ENCODE measurements around the gene UCN2.
"Not testable (repeated sequence)": the region's sequence is repeated elsewhere in the genome, so short reads cannot be mapped to it uniquely, and the experiment has no call there.

The UCN2 gene

DNA sequence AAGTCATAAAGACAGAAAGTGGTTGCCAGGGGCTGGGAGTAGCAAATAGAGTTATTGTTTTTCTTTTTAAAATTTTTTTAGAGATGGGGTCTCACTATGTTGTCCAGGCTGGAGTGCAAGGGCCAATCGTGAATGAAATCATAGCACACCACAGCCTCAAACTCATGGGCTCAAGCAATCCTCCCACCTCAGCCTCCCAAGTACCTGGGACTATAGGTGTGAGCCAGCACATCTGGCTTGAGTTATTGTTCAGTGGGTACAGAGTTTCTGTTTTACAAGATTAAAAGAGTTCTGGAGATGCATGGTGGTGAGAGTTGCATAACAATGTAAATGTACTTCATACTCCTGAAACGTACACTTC lies 30.6 kb downstream of the UCN2 start:
- DNase-seq = no peak

DNA sequence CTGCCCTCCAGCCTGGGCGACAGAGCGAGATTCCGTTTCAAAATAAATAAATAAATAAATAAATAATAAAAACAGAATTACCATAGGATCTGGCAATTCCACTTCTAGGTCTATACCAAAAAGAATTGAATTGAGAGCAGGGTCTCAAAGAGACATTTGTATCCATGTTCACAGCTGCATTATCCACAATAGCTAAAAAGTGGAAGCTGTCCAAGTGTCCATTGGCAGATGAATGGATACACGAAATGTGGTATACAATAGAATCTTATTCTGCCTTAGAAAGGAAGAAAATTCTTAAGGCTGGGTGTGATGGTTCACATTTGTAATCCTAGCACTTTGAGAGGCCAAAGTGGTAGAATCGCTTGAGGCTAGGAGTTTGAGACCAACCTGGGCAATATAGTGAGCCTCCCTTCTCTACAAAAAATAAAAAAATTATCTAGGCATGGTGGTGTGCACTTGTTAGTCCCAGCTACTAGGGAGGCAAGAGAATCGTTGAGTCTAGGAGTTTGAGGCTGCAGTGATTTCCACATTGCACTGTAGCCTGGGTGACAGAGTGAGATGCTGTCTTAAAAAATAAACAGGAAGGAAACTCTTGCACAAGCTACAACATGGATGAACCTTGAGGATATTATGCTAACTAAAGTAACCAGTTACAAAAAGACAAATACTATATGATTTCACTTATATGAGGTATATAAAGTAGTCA lies 31.2 kb downstream of the UCN2 start:
- DNase-seq = no peak

DNA sequence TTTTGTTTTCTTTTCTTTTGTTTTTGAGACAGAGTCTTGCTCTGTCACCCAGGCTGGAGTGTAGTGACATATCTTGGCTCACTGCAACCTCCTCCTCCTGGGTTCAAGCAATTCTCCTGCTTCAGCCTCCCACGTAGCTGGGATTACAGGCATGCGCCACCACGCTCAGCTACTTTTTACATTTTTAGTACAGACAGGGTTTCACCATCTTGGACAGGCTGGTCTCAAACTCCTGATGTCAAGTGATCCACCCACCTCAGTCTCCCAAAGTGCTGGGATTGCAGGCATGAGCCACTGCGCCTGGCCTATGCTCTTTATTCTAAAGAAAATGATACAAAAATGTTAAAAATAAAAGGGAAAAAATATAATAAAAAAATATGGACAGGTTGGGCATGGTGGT lies 32.9 kb downstream of the UCN2 start:
- not testable (repeated sequence) for DNase-seq

DNA sequence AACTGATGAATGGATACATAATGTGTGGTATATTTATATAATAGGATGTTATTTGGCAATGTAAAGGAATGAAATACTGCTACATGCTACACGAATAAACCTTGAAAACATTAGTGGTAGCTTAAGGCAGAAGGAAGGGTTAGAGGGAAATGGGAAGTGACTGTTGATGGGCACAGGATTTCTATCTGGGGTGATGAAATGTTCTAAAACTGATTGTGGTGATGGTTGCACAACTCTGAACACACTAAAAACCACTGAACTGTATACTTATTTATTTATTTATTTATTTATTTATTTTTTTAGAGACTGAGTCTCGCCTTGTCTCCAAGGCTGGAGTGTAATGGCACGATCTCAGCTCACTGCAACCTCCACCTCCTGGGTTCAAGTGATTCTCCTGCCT lies 34.8 kb downstream of the UCN2 start:
- no peak for DNase-seq

DNA sequence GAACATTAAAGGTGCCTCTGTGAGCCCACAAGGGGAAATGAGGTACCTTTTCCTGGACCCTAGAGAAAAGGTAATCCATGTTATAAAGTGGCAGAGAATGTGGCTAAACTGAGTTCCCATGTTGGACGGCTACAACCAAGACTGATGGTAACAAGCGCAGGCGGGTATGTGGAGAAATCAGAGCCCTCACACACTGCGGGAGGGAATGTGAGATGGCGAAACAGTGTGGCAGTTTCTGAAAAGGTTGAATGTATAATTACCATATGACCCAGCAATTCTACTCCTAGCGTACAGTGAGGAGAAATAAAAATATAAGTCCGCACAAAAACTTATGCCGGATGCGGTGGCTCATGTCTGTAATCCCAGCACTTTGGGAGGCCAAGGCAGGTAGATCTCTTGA lies 35.5 kb downstream of the UCN2 start:
- DNase-seq = no peak

DNA sequence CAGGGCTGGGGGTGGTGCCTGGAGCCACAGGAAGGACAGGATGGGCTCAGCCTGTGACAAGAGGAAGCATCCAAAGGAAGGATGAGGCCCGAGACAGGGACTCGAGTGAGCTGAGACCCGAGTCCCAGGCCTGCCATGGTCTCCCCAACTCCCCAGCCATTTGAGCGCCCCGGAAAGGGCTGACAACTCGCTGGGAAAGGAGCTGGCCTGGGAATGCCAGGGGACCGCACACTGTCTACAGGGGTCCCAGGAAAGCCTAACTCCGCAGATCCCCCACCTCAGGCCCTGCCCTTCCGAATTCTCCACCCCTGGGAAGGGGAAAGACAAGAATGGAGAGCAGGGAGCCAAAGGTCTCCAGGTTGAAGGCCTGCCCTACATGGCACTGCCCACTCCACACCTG lies 38.6 kb downstream of the UCN2 start:
- DNase-seq = no peak

DNA sequence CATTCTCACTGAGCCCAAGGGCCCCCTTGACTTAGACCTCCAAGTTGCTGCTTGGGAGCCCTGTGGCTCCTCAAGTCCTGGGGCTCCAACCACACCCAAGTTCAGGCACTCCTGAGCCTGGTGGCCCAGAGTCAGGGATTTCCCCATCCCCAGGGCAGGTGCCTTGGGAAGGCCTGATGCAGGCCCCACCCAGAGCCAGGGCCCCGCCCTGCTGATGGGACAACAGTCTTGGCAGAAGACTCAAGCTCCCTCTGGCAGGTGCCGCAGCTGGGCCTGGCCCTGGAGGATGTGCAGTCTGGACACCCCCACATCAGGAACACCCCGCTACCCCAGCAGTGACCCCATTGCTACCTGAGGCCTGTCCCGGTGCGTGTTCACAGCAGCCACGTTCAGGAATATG lies 41.9 kb downstream of the UCN2 start:
- no peak for DNase-seq

DNA sequence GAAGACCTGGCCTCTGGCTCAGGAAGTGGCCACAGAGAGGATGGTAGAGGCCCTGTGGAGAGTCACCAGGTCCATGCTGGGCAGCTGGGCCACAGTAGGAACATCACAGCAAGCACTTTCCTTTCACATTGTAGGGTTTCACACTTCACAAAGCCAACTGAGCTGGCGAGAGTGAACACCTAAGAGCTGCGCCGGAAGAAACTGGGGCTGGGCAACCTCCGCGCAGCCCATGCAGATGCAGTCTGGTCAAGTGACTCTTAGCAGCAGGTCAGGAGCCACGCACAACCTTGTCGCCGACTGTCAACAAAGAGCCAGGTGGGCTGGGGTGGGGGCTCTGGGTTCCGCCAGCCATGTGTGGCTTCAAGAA lies 44.3 kb downstream of the UCN2 start:
- DNase-seq = no peak

DNA sequence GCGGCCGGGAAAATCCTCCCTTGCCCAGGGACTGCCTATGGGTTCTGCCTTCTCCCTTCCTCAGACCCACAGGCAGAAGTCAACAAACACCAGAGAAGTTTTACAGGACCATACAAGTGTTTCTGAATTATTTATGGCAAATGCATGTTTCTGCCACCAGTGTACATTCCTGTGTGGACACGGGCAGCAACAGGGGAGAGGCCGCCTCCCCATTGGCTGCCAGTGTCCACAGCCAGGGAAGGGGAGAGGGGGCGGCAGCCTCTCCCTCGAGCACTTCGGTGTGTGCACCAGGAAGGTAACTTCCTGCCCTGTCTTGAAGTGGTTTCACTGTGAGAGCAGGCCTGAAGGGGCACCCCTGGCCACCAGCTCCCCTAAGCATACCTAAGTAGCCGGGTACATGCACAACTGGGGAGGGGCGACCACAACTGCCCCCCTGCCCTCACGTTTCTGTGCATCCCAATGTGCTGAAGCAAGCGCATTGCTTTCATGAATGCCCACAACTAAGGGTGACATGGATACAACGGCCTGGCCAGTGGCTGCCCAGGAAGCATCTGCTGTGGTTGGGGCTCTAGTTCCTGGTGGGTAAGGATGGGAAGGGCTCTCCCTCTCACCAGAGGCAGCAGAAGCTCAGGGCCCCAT lies 44.8 kb downstream of the UCN2 start:
- no peak for DNase-seq

DNA sequence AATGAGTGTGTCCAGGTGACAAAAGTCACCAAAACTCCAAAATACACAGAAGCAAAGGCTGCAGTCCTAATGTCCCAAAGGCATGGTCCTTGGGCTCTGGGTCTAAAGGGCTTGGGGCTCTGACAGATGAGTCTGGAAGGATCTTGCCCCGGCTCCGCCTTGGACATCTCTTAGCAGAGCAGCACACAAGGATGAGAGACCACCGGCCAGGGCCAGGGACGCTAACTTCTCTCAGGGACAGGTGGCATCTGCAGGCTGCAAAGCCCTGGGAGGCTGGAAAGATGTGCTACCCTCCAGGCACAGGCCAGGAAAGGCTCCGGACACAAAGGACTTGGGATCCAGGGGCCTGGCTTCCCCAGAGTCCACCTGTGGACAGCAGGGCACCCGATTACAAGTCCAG lies 45.5 kb downstream of the UCN2 start:
- no peak for DNase-seq

DNA sequence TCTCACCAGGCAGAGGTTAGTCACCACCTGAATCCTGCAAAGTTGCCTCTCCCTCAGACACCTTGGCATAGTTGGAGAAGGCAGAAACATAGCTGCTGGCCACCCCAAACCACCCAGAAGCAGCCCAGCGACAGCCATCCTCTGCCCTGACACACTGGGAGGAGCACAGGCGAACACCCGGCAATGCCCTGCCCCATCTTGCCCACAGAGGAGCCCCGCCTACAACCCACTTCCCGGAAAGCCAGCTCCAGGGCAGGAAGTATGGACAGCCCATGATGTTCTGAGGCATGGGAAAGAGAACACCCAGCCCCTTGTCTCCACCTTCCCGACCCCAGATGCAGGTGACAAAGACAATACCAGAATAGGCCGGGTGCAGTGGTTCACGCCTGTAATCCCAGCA lies 47.0 kb downstream of the UCN2 start:
- DNase-seq = no peak

DNA sequence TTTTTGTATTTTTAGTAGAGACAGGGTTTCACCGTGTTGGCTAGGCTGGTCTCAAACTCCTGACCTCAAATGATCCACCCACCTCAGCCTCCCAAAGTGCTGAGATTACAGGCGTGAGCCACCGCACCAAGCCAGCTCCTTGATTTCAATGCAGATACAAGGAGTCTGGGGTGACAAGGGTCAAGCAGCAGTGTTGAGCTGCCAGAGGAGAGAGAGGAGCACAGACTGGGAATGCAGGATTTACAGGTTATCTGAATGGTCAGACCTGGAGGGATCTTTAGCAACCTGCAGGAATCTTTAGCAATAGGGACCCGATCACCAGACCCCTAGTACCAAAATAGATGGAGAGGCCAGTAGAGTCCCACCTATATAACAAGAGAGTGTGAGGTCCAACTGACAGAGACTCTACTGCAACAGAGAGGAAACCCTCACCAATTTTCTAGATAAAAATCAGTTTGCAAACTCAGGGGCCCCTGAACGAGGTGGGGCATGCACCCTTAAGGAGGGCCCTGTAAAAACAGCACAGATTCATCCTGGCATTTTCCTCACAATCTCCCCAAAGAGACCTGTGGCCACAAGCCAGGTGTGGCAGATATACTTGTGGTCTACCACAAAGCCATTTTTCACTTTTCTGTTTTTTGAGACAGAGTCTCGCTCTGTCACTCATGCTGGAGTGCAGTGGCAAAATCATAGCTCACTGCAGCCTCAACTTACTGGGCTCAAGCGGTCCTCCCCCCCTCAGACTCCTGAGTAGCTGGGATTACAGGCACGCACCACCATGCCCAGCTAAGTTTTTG lies 49.0 kb downstream of the UCN2 start:
- no peak for DNase-seq

Data from EL (cell line).